Neural crest cell (in vitro differentiated cells): ENCODE data around the gene NSL1. TPM values are rescaled to one million over a fixed set of nuclear protein-coding genes. Genes with fewer than 3 reads are reported as not detected.
A peak's percentile ranks its signal among the peaks of the same experiment; 100 is the strongest.
"Not testable (repeated sequence)": the region's sequence is repeated elsewhere in the genome, so short reads cannot be mapped to it uniquely, and the experiment has no call there.

Experiments used
- DNase-seq: peaks from one replicate; pipeline ENCODE4 v3.0.0; 2021; ENCODE audit warnings: low read depth, mixed read lengths, low spot score
- H3K27ac Mint-ChIP-seq: one replicate; pipeline ENCODE4 v1.8.0; 2021; ENCODE audit warnings: mild to moderate bottlenecking, mixed read lengths; ENCODE audit not compliant: unreplicated experiment
- H3K27me3 Mint-ChIP-seq: 2 replicates; pipeline ENCODE4 v1.8.0; 2021; ENCODE audit warnings: low read depth, mild to moderate bottlenecking, mixed read lengths
- H3K36me3 Mint-ChIP-seq: 2 replicates; pipeline ENCODE4 v1.8.0; 2021; ENCODE audit warnings: low read depth, mild to moderate bottlenecking, mixed read lengths
- H3K4me1 Mint-ChIP-seq: 2 replicates; pipeline ENCODE4 v1.8.0; 2021; ENCODE audit warnings: mixed read lengths
- H3K4me3 Mint-ChIP-seq: one replicate; pipeline ENCODE4 v1.8.0; 2021; ENCODE audit warnings: mild to moderate bottlenecking, mixed read lengths
- H3K9me3 Mint-ChIP-seq: 2 replicates; pipeline ENCODE4 v1.8.0; 2021; ENCODE audit warnings: mixed read lengths
- CTCF ChIP-seq: fragments of 200-600 bp; sonication (generic); conservative IDR thresholded peaks from 2 replicates; pipeline ENCODE4 v1.5.0; 2021; ENCODE audit warnings: antibody characterized with exemption, mild to moderate bottlenecking
- total RNA-seq: library from RNA; stranded (reverse); gene quantifications from 2 replicates; pipeline ENCODE4 v1.2.1, GENCODE V29; 2021

The NSL1 gene
- total RNA-seq, 1 donor from 2014 or later = 63.0 TPM

- H3K27ac Mint-ChIP-seq = no peak overlapping the region
- DNase-seq = no peak
- H3K9me3 Mint-ChIP-seq = no peaks in the 10 kb centered on the region
- no peak for TF ChIP-seq CTCF
- H3K36me3 Mint-ChIP-seq = no peaks in the 10 kb centered on the region
- H3K27me3 Mint-ChIP-seq = peaks cover 2% of the 10 kb centered on the region
- H3K4me3 Mint-ChIP-seq = no peak overlapping the region
- peaks cover 9% of the 10 kb centered on the region for H3K4me1 Mint-ChIP-seq
Measured at GRCh38 chr1:212712451-212713303, 78.9 kb downstream of the NSL1 start.

GRCh38 chr1:212711974-212712373, 79.6 kb downstream of the NSL1 start:
- H3K9me3 Mint-ChIP-seq, H3K27me3 Mint-ChIP-seq, H3K27ac Mint-ChIP-seq, H3K4me3 Mint-ChIP-seq, H3K36me3 Mint-ChIP-seq, H3K4me1 Mint-ChIP-seq, DNase-seq: not testable (repeated sequence)

GRCh38 chr1:212710566-212710965, 81.0 kb downstream of the NSL1 start:
- DNase-seq = no peak
- Mint-ChIP-seq H3K27ac (no peak overlapping the region), H3K4me3 (no peak overlapping the region), H3K27me3 (no peaks in the 10 kb centered on the region), H3K9me3 (no peaks in the 10 kb centered on the region), H3K36me3 (no peaks in the 10 kb centered on the region), H3K4me1 (peaks cover 9% of the 10 kb centered on the region)
- TF ChIP-seq CTCF = no peak

GRCh38 chr1:212703991-212704564, 87.5 kb downstream of the NSL1 start:
- Mint-ChIP-seq H3K4me3 (no peak overlapping the region), H3K27ac (no peak overlapping the region), H3K4me1 (peaks cover 9% of the 10 kb centered on the region), H3K9me3 (no peaks in the 10 kb centered on the region), H3K36me3 (no peaks in the 10 kb centered on the region), H3K27me3 (peaks cover 49% of the 10 kb centered on the region)
- TF ChIP-seq CTCF = no peak
- DNase-seq = no peak

- H3K4me1 Mint-ChIP-seq = peaks cover 14% of the 10 kb centered on the region
- H3K27me3 Mint-ChIP-seq = peaks cover 62% of the 10 kb centered on the region
- no peak for TF ChIP-seq CTCF
- DNase-seq = no peak
- H3K36me3 Mint-ChIP-seq = no peaks in the 10 kb centered on the region
- H3K27ac Mint-ChIP-seq = no peak overlapping the region
- H3K4me3 Mint-ChIP-seq = no peak overlapping the region
- H3K9me3 Mint-ChIP-seq = no peaks in the 10 kb centered on the region
Measured at GRCh38 chr1:212702672-212703071, 88.9 kb downstream of the NSL1 start.

GRCh38 chr1:212701910-212702309, 89.7 kb downstream of the NSL1 start:
- H3K9me3 Mint-ChIP-seq = no peaks in the 10 kb centered on the region
- peak overlapping the region; percentile 7 for H3K4me3 Mint-ChIP-seq
- peak; percentile 46 for TF ChIP-seq CTCF
- H3K27ac Mint-ChIP-seq = no peak overlapping the region
- no peak for DNase-seq
- no peaks in the 10 kb centered on the region for H3K36me3 Mint-ChIP-seq
- H3K4me1 Mint-ChIP-seq = peaks cover 14% of the 10 kb centered on the region
- peaks cover 70% of the 10 kb centered on the region for H3K27me3 Mint-ChIP-seq
